K562 (cell line): Measurements from ENCODE around the gene PLA2G4D. TPM values are rescaled to one million over a fixed set of nuclear protein-coding genes. Genes with fewer than 3 reads are reported as not detected.

ENCODE experiments used
- ATAC-seq: fragments of 200-7000 bp; cut with Tn5 transposase; 3 replicates; pipeline ENCODE4 v1.9.1; 2020; ENCODE audit warnings: moderate library complexity
- BruUV-seq: library from RNA; stranded (reverse); fragments of 400-500 nt; replicated peaks from 2 replicates; lab custom pipeline; 2021; lab: Mats Ljungman, UMichigan
- CTCF ChIA-PET: fragments of 300-600 bp; formaldehyde crosslinking; extraction: SDS; loops from one replicate; lab custom pipeline; 2021; ENCODE audit warnings: low intra/inter-chr PET ratio; lab: Yijun Ruan, JAX
- POLR2A ChIA-PET: fragments of 300-600, 350-650 bp; sonication (Branson Sonifier 250); formaldehyde crosslinking; extraction: SDS; loops from one replicate; lab custom pipeline; 2021; ENCODE audit warnings: antibody characterized with exemption, inconsistent platforms; lab: Yijun Ruan, JAX
- DNase-seq, 4 experiments: peaks; one replicate each; pipeline versions ENCODE4 v3.0.0 to v3.0.0-alpha.2; 2011 to 2018; ENCODE audit warnings: low spot score in 3 of 4, mixed read lengths in 3 of 4; ENCODE audit errors: extremely low read depth in 1 of 4
- FAIRE-seq: peaks from 2 replicates; lab custom pipeline; 2011; peaks lifted over from hg19 to GRCh38; lab: Jason Lieb, UNC
- H2AFZ ChIP-seq: 2 replicates; pipeline ENCODE4 v1.6.0; 2011; ENCODE audit warnings: low read depth, low read length, control low read depth, inconsistent platforms
- H3K27ac ChIP-seq: fragments of 200-600 bp; 3 replicates; pipeline ENCODE4 v1.8.0; 2011; ENCODE audit warnings: low read depth, mild to moderate bottlenecking, control low read depth, inconsistent platforms, low read length, moderate library complexity, mixed read lengths; ENCODE audit errors: extremely low read depth
- H3K27me3 ChIP-seq, 2 experiments: fragments of 300-600 bp in 1 of 2; 2 replicates in 1 of 2; 3 replicates in 1 of 2; pipeline versions ENCODE4 v1.6.0 to v1.8.0; 2011; ENCODE audit warnings: inconsistent platforms in 2 of 2, low read length in 2 of 2, mild to moderate bottlenecking in 1 of 2, mixed read lengths in 1 of 2, moderate library complexity in 1 of 2; ENCODE audit not compliant: control insufficient read depth in 2 of 2, insufficient read depth in 2 of 2
- H3K36me3 ChIP-seq: fragments of 300-600 bp; 3 replicates; pipeline ENCODE4 v1.8.0; 2011; ENCODE audit warnings: mild to moderate bottlenecking, low read length, inconsistent platforms; ENCODE audit not compliant: control insufficient read depth, insufficient read depth
- H3K4me1 ChIP-seq, 2 experiments: fragments of 200-600 bp in 1 of 2; replicated peaks in 1 of 2; 2 replicates in 1 of 2; 3 replicates in 1 of 2; pipeline versions ENCODE4 v1.5.1 to v1.8.0; 2011; ENCODE audit warnings: inconsistent platforms in 2 of 2, low read length in 2 of 2, mild to moderate bottlenecking in 1 of 2, mixed read lengths in 1 of 2, moderate library complexity in 1 of 2; ENCODE audit not compliant: control insufficient read depth in 2 of 2, insufficient read depth in 2 of 2
- H3K4me2 ChIP-seq: 2 replicates; pipeline ENCODE4 v1.6.1; 2011; ENCODE audit warnings: low read length, control low read depth, inconsistent platforms, mixed read lengths; ENCODE audit not compliant: insufficient read depth
- H3K4me3 ChIP-seq: fragments of 200-600 bp; sonication (generic), shearing (Covaris generic); 2 replicates; pipeline ENCODE4 v1.5.1; 2016; ENCODE audit warnings: control low read depth, inconsistent platforms
- H3K79me2 ChIP-seq: fragments of 200-600 bp; 3 replicates; pipeline ENCODE4 v1.8.0; 2011; ENCODE audit warnings: low read length, inconsistent platforms; ENCODE audit not compliant: control insufficient read depth, insufficient read depth
- H3K9ac ChIP-seq, 2 experiments: 2 replicates each; pipeline versions ENCODE4 v1.6.0 to v1.6.1; 2011; ENCODE audit warnings: low read depth in 2 of 2, low read length in 2 of 2, control low read depth in 1 of 2, inconsistent platforms in 1 of 2, mild to moderate bottlenecking in 1 of 2, mixed read lengths in 1 of 2; ENCODE audit not compliant: insufficient read depth in 1 of 2
- H3K9me1 ChIP-seq: one replicate; pipeline ENCODE4 v1.6.0; 2011; ENCODE audit warnings: inconsistent platforms, mild to moderate bottlenecking, low read length, moderate library complexity; ENCODE audit not compliant: control insufficient read depth, insufficient read depth
- H3K9me3 ChIP-seq: replicated peaks from 2 replicates; pipeline ENCODE4 v1.5.1; 2011; ENCODE audit warnings: low read depth, low read length, inconsistent platforms; ENCODE audit not compliant: control insufficient read depth, insufficient read depth
- H4K20me1 ChIP-seq: replicated peaks from 2 replicates; pipeline ENCODE4 v1.6.1; 2011; ENCODE audit warnings: low read length, inconsistent platforms, mixed read lengths; ENCODE audit not compliant: control insufficient read depth, insufficient read depth
- CTBP1 ChIP-seq: fragments of 450-650 bp; IDR thresholded peaks from 2 replicates; pipeline ENCODE4 v1.6.1; 2016; ENCODE audit warnings: borderline replicate concordance
- ERF ChIP-seq: fragments of 450-650 bp; formaldehyde crosslinking; IDR thresholded peaks from 2 replicates; pipeline ENCODE4 v1.4.0; 2020; ENCODE audit warnings: mild to moderate bottlenecking, mixed read lengths
- FOXJ2 ChIP-seq: fragments of 200-800 bp; sonication (Bioruptor generic); IDR thresholded peaks from 2 replicates; pipeline ENCODE4 v1.6.1; 2016; ENCODE audit warnings: missing genetic modification characterization, missing compliant biosample characterization
- GATA2 ChIP-seq: sonication (generic); formaldehyde crosslinking; IDR thresholded peaks from 2 replicates; pipeline ENCODE4 v1.4.0; 2020; ENCODE audit warnings: mild to moderate bottlenecking, missing genetic modification reagents
- NEUROD1 ChIP-seq: fragments of 150-350 bp; IDR thresholded peaks from 2 replicates; pipeline ENCODE4 v1.6.1; 2014; ENCODE audit warnings: borderline replicate concordance, low read length, low read depth; ENCODE audit not compliant: partially characterized antibody
- ZNF512 ChIP-seq: IDR thresholded peaks from 2 replicates; pipeline ENCODE4 v1.6.1; 2016; ENCODE audit warnings: missing genetic modification characterization, missing compliant biosample characterization
- WGBS: fragments of 100-300 bp; shearing (Covaris generic); methylation state at CpG from one replicate; pipeline ENCODE4 v1.1.6; 2016; ENCODE audit warnings: low coverage, mixed read lengths; ENCODE audit not compliant: insufficient coverage; ENCODE audit errors: missing lambda C conversion rate; 5-methylcytosine and 5-hydroxymethylcytosine counted together
- in situ Hi-C: fragments of 300-500 bp; cut with MboI; formaldehyde crosslinking; loops from 4 replicates; pipeline ENCODE4 v1.15.0; 2018; ENCODE audit warnings: inconsistent platforms, mixed read lengths
- intact Hi-C: fragments of 100-400 bp; cut with micrococcal nuclease; formaldehyde crosslinking; loops from 2 replicates; pipeline ENCODE4 v1.14.2; 2022
- polyA plus RNA-seq, 8 experiments: library from polyadenylated mRNA; depleted of rRNA in 4 of 8; stranded (reverse) in 5 of 8; unstranded in 3 of 8; fragments of >200 nt; fragmentation: Nextera tagmentation in 2 of 8; fragmentation: Illumina TruSeq in 1 of 8; extraction: Ambion mirVana in 2 of 8; extraction: Trizol in 1 of 8; gene quantifications; 2 replicates each; pipeline versions ENCODE4 v1.2.1 to v1.2.3, GENCODE V29; 2011 to 2014; ENCODE audit warnings: inconsistent platforms in 1 of 8, missing spikeins in 1 of 8
- total RNA-seq, 7 experiments: library from RNA; depleted of rRNA in 6 of 7; stranded (reverse); fragments of >200 nt in 6 of 7; fragmentation: Illumina TruSeq in 2 of 7; extraction: Trizol in 2 of 7; gene quantifications; 2 replicates each; pipeline versions ENCODE4 v1.2.1 to v1.2.3, GENCODE V29; 2011 to 2021; ENCODE audit warnings: low replicate concordance in 1 of 7

The PLA2G4D gene
- total and polyA plus RNA-seq, 9 of the 15 experiments (the other 6 are each of a cell fraction or from before 2014, with no cell fraction given) = 0.04 TPM; not detected in 8

- Histone ChIP-seq H3K9ac (no peak overlapping the region), H3K9me1 (no peaks in the 10 kb centered on the region), H4K20me1 (no peaks in the 10 kb centered on the region; the same call in 1 of the 2 replicates), H3K4me3 (no peak overlapping the region), H3K4me1 (peaks cover 0 to 7% of the 10 kb centered on the region in 2 experiments; a peak in 4 of 5 replicates), H3K9me3 (no peaks in the 10 kb centered on the region), H3K79me2 (no peaks in the 10 kb centered on the region), H3K27ac (no peak overlapping the region), H2AFZ (no peak overlapping the region), H3K27me3 (peaks cover 31 to 56% of the 10 kb centered on the region in 2 experiments), H3K36me3 (no peaks in the 10 kb centered on the region), H3K4me2 (no peak overlapping the region)
- ChIA-PET POLR2A (interaction anchor here (0.5 kb wide), 1 partner anchor 34 kb away, joined by 3 read pairs; no protein-coding TSS in a partner anchor), CTCF (no interaction called here)
- TF ChIP-seq CTBP1 (peak; percentile 23; the same call in 1 of the 2 replicates), ZNF512 (no peak), GATA2 (CRISPR knock-in tag) (no peak), ERF (CRISPR knock-in tag) (no peak), FOXJ2 (tag) (peak; percentile 68; the same call in 1 of the 2 replicates), NEUROD1 (no peak)
- intact Hi-C loops = no loop called here
- ATAC-seq (peak; percentile 49), DNase-seq (peak in 3 of 4 experiments; percentile 19 to 59 (median 53)), FAIRE-seq (no peak)
- whole genome bisulfite sequencing = 2% methylated on average over 8 of the region's 8 CpGs
- in situ Hi-C loops = no loop called here
- BruUV-seq = no TSS peak
Observed at GRCh38 chr15:42045211-42045615, 49.1 kb downstream of the PLA2G4D start.
